Spleen (tissue), 11 donors: ENCODE results near the gene BHLHE40. TPM values are rescaled to one million over a fixed set of nuclear protein-coding genes. Genes with fewer than 3 reads are reported as not detected.

Experiments
- DNase-seq: peaks from one replicate; pipeline ENCODE4 v3.0.0-alpha.2; 2020
- H3K27ac ChIP-seq, 8 donors: fragments of 200-600 bp; sonication (generic) in 7 of 8; 1 replicate in 4 of 8; 2 replicates in 4 of 8; pipeline versions ENCODE4 v1.5.0 to v1.8.0; 2016 to 2021; ENCODE audit warnings: inconsistent platforms in 4 of 8, mild to moderate bottlenecking in 4 of 8, moderate library complexity in 1 of 8
- H3K27me3 ChIP-seq, 7 donors: fragments of 200-600 bp; sonication (generic) in 6 of 7; replicated peaks in 1 of 7; 1 replicate in 4 of 7; 2 replicates in 3 of 7; pipeline versions ENCODE4 v1.5.0 to v1.8.0; 2016 to 2021; ENCODE audit warnings: inconsistent platforms in 3 of 7, mild to moderate bottlenecking in 1 of 7
- H3K36me3 ChIP-seq, 6 donors: fragments of 200-600 bp; sonication (generic) in 5 of 6; 1 replicate in 4 of 6; 2 replicates in 2 of 6; pipeline versions ENCODE4 v1.5.0 to v1.8.0; 2016 to 2021; ENCODE audit warnings: inconsistent platforms in 2 of 6
- H3K4me1 ChIP-seq, 6 donors: fragments of 200-600 bp; sonication (generic) in 5 of 6; 1 replicate in 3 of 6; 2 replicates in 3 of 6; pipeline versions ENCODE4 v1.5.0 to v1.8.0; 2016 to 2021; ENCODE audit warnings: inconsistent platforms in 3 of 6
- H3K4me3 ChIP-seq, 8 donors: fragments of 200-600 bp; sonication (generic) in 7 of 8; 1 replicate in 4 of 8; 2 replicates in 4 of 8; pipeline versions ENCODE4 v1.5.0 to v1.8.0; 2016 to 2021; ENCODE audit warnings: inconsistent platforms in 4 of 8, mild to moderate bottlenecking in 4 of 8, moderate library complexity in 2 of 8
- H3K9me3 ChIP-seq, 8 donors: fragments of 200-600 bp; sonication (generic) in 7 of 8; 1 replicate in 4 of 8; 2 replicates in 4 of 8; pipeline versions ENCODE4 v1.5.0 to v1.8.0; 2016 to 2021; ENCODE audit warnings: inconsistent platforms in 4 of 8
- POLR2A ChIP-seq, 3 donors: fragments of 450-650 bp; IDR thresholded peaks; one replicate each; pipeline ENCODE4 v1.5.1; 2017; ENCODE audit warnings: antibody characterized with exemption in 3 of 3, mild to moderate bottlenecking in 1 of 3
- POLR2AphosphoS5 ChIP-seq, 3 donors: sonication (generic); formaldehyde crosslinking; IDR thresholded peaks; one replicate each; pipeline ENCODE4 v1.5.1; 2017; ENCODE audit warnings: antibody characterized with exemption in 3 of 3
- WGBS, 5 donors: extraction: QIAGEN DNeasy Blood & Tissue Kit in 3 of 5; methylation state at CpG; one replicate each; pipeline versions ENCODE4 v1.1.5 to v1.1.7; 2013 to 2018; 5-methylcytosine and 5-hydroxymethylcytosine counted together
- intact Hi-C: fragments of 100-400 bp; cut with DNase I; formaldehyde crosslinking; loops from one replicate; pipeline ENCODE4 v1.15.0; 2023; ENCODE audit warnings: low total_unique reads
- polyA plus RNA-seq, 3 donors: library from polyadenylated mRNA; stranded (reverse); fragments of 200-250 nt; gene quantifications; one replicate each; pipeline ENCODE4 v1.2.1, GENCODE V29; 2013
- total RNA-seq, 7 donors: library from RNA; depleted of rRNA in 3 of 7; stranded (reverse); fragments of >200 nt in 3 of 7; fragmentation: NEBNext Ultra II Directional in 4 of 7; extraction: Animal tissue kit (Norgen Biotek cat#: 25700) in 4 of 7; gene quantifications; one replicate each; pipeline versions ENCODE4 v1.1.0 to v1.2.1, GENCODE V29; 2016 to 2021
- TF ChIP-seq, protein P1 (sequence below), 11 experiments: fragments of 200-600 bp in 7 of 11; fragments of 450-650 bp in 4 of 11; sonication (generic) in 4 of 11; IDR thresholded peaks in 8 of 11; conservative IDR thresholded peaks in 3 of 11; 1 replicate in 7 of 11; 2 replicates in 4 of 11; pipeline versions ENCODE4 v1.4.0 to v1.8.0; 2016 to 2021; ENCODE audit warnings: antibody characterized with exemption in 11 of 11, inconsistent platforms in 4 of 11, mild to moderate bottlenecking in 1 of 11
- donor health status: healthy with polysubstance abuse.
- donor health status: DM: no; HTN: no; CAD: no; lungs with moderate emphysema.
- donor health status: DM: no; HTN: no; CAD: no.
- donor health status: Bipolar disorder and iron deficiency.
- donor health status: healthy.
- donor health status: DM: no; HTN: no; CAD: no.
- donor health status: DM: yes; HTN: yes; CAD: no.

The BHLHE40 gene
- total and polyA plus RNA-seq, 10 donors = 11.8 to 108 (median 30.0) TPM

DNA sequence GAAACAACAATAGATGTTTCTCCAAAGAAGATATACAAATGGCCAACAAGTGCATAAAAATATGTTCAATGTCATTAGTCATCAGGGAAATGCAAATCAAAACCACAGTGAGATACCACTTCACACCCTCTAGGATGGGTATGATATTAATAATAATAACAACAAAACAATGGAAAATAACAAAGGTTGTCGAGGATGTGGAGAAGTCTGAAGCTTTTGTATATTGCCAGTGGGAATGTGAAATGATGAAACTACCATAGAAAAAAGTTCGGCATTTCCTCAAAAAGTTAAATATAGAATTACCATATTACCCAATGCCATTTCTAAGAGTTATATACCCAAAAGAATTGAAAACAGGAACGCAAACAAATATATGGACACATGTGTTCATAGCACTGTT, 10.8 kb downstream of the BHLHE40 start:
- Histone ChIP-seq H3K36me3 (no peaks in the 10 kb centered on the region), H3K4me3 (no peak overlapping the region), H3K27me3 (no peaks in the 10 kb centered on the region), H3K4me1 (peaks cover 17 to 72% (median 31%) of the 10 kb centered on the region in 6 donors), H3K27ac (no peak overlapping the region), H3K9me3 (no peaks in the 10 kb centered on the region)
- 33 to 75% (median 53%) methylated on average over 3 of the region's 3 CpGs for WGBS, 5 donors
- DNase-seq = no peak
- intact Hi-C loops = no loop called here
- TF ChIP-seq POLR2A (IDR thresholded peaks at IDR 0.05) (no peak), POLR2AphosphoS5 (IDR thresholded peaks at IDR 0.05) (no peak)
- TF ChIP-seq, protein P1, sequence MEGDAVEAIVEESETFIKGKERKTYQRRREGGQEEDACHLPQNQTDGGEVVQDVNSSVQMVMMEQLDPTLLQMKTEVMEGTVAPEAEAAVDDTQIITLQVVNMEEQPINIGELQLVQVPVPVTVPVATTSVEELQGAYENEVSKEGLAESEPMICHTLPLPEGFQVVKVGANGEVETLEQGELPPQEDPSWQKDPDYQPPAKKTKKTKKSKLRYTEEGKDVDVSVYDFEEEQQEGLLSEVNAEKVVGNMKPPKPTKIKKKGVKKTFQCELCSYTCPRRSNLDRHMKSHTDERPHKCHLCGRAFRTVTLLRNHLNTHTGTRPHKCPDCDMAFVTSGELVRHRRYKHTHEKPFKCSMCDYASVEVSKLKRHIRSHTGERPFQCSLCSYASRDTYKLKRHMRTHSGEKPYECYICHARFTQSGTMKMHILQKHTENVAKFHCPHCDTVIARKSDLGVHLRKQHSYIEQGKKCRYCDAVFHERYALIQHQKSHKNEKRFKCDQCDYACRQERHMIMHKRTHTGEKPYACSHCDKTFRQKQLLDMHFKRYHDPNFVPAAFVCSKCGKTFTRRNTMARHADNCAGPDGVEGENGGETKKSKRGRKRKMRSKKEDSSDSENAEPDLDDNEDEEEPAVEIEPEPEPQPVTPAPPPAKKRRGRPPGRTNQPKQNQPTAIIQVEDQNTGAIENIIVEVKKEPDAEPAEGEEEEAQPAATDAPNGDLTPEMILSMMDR (IDR thresholded peaks at IDR 0.05 in 8 of 11, conservative IDR thresholded peaks at IDR 0.05 in 3 of 11) = no peak

DNA sequence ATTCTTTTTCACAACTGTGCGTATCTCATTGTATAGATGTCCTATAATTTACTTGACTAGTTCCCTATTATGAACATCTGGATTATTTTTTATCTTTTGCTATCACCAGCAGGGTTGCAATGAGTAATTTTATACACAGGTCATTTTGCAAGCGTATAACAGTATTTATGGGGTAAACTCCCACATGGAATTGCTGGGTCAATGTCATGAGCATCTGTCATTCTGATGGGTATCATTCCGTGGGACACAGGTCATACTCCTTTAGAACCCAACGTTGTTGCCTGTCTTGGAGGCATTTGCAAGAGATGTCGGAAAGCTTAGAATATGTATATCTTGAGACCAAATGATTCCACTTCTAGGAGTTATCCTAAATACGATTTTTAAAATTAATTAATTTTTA, 12.9 kb downstream of the BHLHE40 start:
- H3K36me3 ChIP-seq = no peaks in the 10 kb centered on the region
- H3K4me3 ChIP-seq = no peak overlapping the region
- no peak overlapping the region for H3K27ac ChIP-seq
- H3K27me3 ChIP-seq = no peaks in the 10 kb centered on the region
- WGBS, 5 donors = 87 to 93% (median 90%) methylated on average over 6 of the region's 6 CpGs
- no peaks in the 10 kb centered on the region for H3K9me3 ChIP-seq
- H3K4me1 ChIP-seq = peaks cover 8 to 52% (median 13%) of the 10 kb centered on the region in 6 donors
- no peak for DNase-seq
- TF ChIP-seq POLR2AphosphoS5 (IDR thresholded peaks at IDR 0.05) (no peak), POLR2A (IDR thresholded peaks at IDR 0.05) (no peak)
- TF ChIP-seq, protein P1 (IDR thresholded peaks at IDR 0.05 in 8 of 11, conservative IDR thresholded peaks at IDR 0.05 in 3 of 11) = no peak
- intact Hi-C loops = no loop called here

DNA sequence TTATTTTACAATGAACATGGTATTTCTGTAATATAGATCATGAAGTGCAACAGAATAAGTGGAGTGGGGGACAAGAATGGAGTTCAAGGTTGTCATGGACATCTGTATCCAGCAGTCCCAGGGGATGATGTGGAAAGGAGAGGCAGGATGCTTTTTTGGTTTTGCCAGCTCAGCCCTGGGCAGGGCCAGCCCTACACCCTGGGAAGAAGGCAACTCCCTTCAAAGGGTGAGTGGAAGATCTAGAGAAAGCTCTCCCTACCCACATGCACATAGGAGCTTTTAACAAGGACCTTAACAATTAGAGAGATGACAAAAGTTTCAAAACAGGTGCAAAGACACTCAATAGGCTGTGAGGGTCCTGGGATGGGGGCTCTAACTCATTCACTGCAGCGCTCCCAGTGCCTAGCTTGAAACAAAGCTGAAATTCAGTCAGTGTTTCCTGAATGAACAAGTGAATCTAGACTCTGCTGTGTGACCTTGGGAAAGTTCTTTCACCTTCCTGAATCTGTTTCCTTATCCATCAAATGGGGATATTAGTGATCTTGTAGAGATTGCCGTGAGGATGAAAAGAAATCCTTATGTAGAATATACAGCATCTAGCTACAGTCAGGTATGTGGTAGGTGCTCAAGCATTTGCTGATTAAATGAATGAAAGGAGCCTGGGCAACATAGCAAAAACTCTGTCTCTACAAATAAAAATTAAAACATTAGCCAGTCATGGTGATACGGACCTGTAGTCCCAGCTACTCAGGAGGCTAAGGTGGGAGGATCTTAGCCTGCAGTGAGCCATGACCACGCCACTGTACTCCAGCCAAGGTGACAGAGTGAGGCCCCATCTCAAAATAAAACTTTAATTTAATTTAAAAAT, 14.3 kb downstream of the BHLHE40 start:
- intact Hi-C loops = no loop called here
- WGBS, 5 donors = 75 to 84% (median 80%) methylated on average over 4 of the region's 4 CpGs
- TF ChIP-seq POLR2A (IDR thresholded peaks at IDR 0.05) (no peak), POLR2AphosphoS5 (IDR thresholded peaks at IDR 0.05) (no peak)
- TF ChIP-seq, protein P1 (IDR thresholded peaks at IDR 0.05 in 8 of 11, conservative IDR thresholded peaks at IDR 0.05 in 3 of 11) = no peak
- H3K4me3 ChIP-seq = no peak overlapping the region
- H3K4me1 ChIP-seq = peaks cover 0 to 38% (median 3%) of the 10 kb centered on the region in 6 donors
- DNase-seq = no peak
- H3K27me3 ChIP-seq = no peaks in the 10 kb centered on the region
- H3K27ac ChIP-seq = no peak overlapping the region
- H3K36me3 ChIP-seq = no peaks in the 10 kb centered on the region
- H3K9me3 ChIP-seq = no peaks in the 10 kb centered on the region

DNA sequence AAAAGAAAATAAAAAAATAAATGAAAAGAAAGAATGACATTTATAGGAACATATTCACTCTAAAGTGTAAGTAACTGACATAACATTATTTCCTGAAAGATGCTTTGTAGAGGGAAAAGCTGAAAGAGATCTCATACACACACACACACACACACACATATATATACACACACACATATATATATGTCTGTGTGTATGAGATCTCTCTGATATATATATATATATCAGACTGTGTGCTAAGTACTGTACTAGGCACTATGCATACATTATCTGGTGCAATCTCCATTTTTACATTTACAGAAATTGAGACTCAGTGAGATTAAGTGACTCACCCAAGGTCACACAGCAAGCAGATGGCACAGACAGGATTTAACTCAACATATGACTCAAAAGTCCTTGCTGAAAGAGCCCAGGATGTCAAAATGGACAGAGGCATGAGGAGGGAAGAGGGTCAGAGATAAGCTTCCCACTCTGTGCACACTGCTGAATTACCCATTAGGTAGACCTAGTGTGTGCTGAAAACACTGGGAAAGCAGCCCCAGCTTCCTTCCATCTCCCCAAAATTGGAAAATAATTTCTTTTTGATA, 15.0 kb downstream of the BHLHE40 start:
- Histone ChIP-seq H3K9me3 (no peaks in the 10 kb centered on the region), H3K27me3 (no peaks in the 10 kb centered on the region), H3K4me3 (no peak overlapping the region), H3K4me1 (peaks cover 0 to 31% (median 3%) of the 10 kb centered on the region in 6 donors), H3K36me3 (no peaks in the 10 kb centered on the region), H3K27ac (no peak overlapping the region)
- DNase-seq = no peak
- TF ChIP-seq POLR2AphosphoS5 (IDR thresholded peaks at IDR 0.05) = no peak
- no peak for TF ChIP-seq POLR2A (IDR thresholded peaks at IDR 0.05)
- TF ChIP-seq, protein P1 (IDR thresholded peaks at IDR 0.05 in 8 of 11, conservative IDR thresholded peaks at IDR 0.05 in 3 of 11) = no peak
- intact Hi-C loops = no loop called here
